K562 (cell line): Measurements from ENCODE around the gene CHD6.

ENCODE experiments used
- CTCF ChIP-seq, 3 experiments: IDR thresholded peaks in 2 of 3; conservative IDR thresholded peaks in 1 of 3; 2 replicates each; pipeline ENCODE4 v1.5.1; 2011 to 2012; ENCODE audit warnings: low read length in 3 of 3, mild to moderate bottlenecking in 3 of 3, control low read depth in 2 of 3, improper control_type of control experiment in 1 of 3, inconsistent platforms in 1 of 3, low read depth in 1 of 3, mixed read lengths in 1 of 3, moderate library complexity in 1 of 3; ENCODE audit not compliant: insufficient read depth in 2 of 3
- DPF2 ChIP-seq: fragments of 450-650 bp; IDR thresholded peaks from 2 replicates; pipeline ENCODE4 v1.6.1; 2016
- POLR2A ChIP-seq: fragments of 450-650 bp; conservative IDR thresholded peaks from 2 replicates; pipeline ENCODE4 v1.6.1; 2016
- RHOXF2B ChIP-seq: fragments of 250-450 bp; sonication (Bioruptor Pico); conservative IDR thresholded peaks from 2 replicates; pipeline ENCODE4 v1.5.1; 2021
- SIX5 ChIP-seq, 2 experiments: IDR thresholded peaks; 2 replicates each; pipeline ENCODE4 v1.6.1; 2011; ENCODE audit warnings: low read length in 2 of 2, borderline replicate concordance in 1 of 2, low read depth in 1 of 2, mild to moderate bottlenecking in 1 of 2, moderate library complexity in 1 of 2; ENCODE audit not compliant: insufficient read depth in 1 of 2
- SREBF1 ChIP-seq: fragments of 150-350 bp; IDR thresholded peaks from 2 replicates; pipeline ENCODE4 v1.6.1; 2014; ENCODE audit warnings: antibody characterized with exemption, low read depth, low read length, borderline replicate concordance
- ZBED1 ChIP-seq: IDR thresholded peaks from 2 replicates; pipeline ENCODE4 v1.6.1; 2014

DNA sequence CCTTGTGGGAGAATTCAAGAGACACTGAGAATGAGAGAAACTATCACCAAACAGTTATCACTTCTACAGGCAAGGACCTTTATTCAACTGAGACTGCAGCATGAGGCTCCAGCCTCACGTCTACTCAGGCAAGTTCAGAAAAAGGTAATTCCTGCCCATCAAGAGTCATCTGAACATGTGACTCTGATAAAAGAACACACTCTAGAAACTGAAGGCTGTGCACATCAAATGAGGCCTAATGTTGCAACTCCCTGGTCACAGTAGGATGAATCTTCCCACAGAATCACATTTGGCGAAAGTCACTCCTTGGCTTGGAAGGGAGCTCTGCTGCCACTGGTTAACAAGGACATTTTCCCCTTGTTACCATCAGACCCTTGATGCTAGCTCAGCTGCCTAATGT, 180.3 kb downstream of the CHD6 start:
- TF ChIP-seq POLR2A (no peak), SREBF1 (no peak), ZBED1 (no peak), RHOXF2B (CRISPR knock-in tag) (no peak), DPF2 (no peak), CTCF (IDR thresholded peaks at IDR 0.05 in 2 of 3, conservative IDR thresholded peaks at IDR 0.05 in 1 of 3; ENCODE audit: insufficient read depth in 2 of 3, low read depth in 1 of 3, low read length in 3 of 3) (no peak), SIX5 (IDR thresholded peaks at IDR 0.05; ENCODE audit: borderline replicate concordance in 1 of 2, insufficient read depth in 1 of 2, low read depth in 1 of 2, low read length in 2 of 2) (no peak)
